Measurements from ENCODE around the gene RPN1.
"Not testable (repeated sequence)": the region's sequence is repeated elsewhere in the genome, so short reads cannot be mapped to it uniquely, and the experiment has no call there.

The RPN1 gene

DNA sequence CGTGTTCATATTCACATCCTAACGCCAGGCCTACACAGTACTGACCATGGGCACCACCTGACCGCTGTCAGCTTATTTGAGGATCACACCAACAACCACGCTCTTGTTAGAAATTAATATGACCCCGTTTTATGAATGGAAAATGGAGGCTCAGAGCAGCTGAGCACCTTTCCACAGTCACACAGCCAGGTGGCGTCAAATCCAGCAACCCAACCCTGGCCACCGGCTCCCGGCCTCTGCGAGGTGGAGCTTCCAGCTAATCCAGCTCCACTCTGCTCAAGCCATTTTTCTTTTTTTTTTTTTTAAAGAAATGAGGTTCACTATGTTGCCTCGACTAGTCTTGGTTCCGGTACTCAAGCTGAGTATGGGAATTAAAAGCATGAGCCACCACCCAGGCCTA, 41.3 kb downstream of the RPN1 start:
- DNase-seq (ENCODE audit: low read depth) = no peak

DNA sequence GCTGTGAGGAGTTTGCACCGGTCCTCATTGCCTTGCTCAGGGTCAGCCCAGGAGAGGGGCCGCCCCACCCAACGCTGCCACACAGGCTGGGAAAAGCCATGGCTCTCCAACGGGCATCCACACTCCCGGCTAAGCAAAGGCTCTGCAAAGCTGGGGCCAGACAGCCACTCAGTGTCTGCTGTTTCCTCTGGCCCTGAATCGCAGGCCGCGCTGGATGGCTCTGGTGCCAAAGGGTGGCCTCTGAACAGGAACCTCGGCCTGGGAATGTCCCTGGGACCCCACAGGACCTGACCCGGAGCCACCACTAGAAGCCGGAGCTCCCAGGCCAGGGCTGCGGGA, 42.9 kb downstream of the RPN1 start:
- DNase-seq (ENCODE audit: low read depth) = no peak

DNA sequence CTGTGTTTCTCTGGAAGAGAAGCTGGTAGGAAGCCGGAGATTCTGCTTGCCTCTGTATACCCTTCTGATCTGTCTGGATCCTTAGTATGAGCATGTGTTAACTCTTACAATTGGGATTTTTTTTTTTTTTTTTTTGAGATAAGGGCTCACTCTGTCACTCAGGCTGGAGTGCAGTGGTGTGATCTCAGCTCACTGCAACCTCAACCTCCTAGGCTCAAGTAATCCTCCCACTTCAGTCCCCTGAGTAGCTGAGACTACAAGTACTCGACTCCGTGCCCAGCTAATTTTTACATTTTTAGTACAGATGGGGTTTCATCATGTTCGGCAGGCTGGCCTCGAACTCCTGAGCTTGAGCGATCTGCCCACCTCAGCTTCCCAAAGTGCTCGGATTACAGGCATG, 44.5 kb downstream of the RPN1 start:
- no peak for DNase-seq (ENCODE audit: low read depth)

DNA sequence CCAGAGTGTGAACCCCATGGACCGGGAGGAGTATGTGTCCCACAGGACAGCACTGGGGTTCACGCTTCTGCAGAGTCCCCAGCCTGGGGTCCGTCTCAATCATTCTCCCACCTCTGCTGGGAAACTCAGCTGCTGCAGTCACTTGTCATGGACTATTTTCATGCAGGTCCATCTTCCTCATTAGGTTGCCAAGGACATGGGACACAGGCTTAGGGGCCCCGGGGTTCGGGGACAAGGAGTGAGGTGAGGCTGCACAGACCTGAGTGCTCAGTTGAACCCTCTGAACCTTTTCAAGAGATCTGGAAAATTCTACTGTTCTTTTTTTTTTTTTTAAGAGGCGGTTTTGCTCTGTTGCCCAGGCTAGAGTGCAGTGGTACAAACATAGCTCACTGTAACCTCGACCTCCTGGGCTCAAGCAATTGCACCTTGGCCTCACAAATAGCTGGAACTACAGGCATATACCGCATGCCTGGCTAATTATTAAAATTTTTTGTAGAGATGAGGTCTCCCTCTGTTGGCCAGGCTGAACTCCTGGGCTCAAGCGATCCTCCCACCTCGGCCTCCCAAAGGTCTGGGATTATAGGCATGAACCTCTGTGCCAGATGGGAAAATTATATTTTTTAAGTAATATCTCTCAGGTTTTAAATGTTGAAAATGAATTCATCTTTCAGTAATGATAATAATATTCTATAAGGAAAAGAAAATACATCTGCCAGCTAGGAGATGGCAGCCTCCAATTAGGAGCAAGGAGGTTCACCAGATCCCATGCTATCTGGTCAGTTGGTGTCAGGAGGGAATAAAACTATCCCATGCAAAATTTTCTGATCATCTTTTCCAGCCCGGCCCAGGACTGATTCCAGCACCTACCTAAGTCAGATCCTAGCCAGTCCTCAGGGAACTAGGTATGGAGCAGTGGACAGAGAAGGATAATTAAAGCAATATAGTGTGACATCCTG, 45.2 kb downstream of the RPN1 start:
- DNase-seq (ENCODE audit: low read depth) = no peak

DNA sequence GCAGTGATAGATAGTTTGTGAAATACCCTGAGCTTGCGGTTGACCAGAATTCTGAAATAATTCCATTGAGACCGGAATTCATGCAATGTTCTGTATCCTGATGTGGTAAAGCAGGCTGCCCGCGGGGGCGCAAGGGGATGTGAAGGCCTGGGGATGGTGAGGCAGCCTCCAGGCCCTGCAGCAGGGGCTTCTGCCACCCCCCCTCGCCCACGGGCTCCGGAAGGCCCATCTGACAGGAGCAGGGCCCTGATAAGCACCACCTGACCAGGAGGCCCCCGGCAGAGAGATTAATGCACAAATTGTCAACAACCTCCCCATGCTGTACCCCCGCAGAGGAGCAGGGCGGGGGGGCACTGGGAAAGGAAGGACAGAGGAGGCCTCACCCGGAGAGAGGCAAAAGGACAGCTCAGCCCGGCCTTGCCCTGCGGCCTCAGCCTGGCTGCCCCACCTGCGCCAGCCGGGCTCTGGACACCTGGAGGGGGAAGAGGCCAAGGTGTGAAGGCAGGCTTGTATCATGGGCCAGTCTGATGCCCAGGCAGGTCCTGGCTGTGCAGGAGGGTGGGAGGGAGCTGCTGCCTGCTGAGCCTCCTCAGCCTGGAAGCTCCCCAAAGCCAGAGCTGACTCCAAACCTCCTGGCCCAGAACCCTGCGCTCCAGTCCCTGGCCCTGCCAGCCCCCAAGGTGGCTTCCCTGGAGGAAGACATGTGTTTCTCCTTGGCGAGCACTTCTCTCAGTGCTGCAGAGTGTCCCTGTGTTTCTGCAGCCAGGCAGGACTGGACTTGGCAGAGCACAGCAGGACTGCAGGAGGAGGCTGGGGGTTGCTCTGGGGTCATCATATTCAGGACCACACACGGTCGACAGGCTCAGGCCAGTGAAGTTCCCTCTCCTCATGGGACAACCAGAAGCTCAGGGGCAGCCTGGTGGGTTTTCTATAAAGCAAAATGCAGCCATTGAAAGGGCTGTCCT, 46.5 kb downstream of the RPN1 start:
- no peak for DNase-seq (ENCODE audit: low read depth)

DNA sequence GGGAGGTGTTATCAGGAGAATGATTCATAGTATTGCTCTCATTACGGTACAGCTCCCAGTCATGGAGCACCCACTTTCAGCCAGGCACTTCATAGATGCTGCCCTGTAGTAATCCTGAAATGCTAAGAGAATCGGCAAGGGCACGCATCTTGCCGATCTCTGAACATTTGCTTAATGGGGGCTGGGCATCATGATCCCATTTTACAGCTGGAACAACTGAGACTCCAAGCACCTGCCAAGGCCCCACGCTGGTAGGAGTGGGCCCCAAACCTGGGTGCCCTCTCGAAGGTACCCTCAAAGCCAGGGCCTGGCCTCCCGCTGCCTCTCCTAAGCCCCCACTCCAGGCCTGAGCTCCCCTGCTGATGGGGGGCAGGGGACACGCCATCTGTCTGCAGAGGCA, 47.3 kb downstream of the RPN1 start:
- DNase-seq (ENCODE audit: low read depth) = no peak

DNA sequence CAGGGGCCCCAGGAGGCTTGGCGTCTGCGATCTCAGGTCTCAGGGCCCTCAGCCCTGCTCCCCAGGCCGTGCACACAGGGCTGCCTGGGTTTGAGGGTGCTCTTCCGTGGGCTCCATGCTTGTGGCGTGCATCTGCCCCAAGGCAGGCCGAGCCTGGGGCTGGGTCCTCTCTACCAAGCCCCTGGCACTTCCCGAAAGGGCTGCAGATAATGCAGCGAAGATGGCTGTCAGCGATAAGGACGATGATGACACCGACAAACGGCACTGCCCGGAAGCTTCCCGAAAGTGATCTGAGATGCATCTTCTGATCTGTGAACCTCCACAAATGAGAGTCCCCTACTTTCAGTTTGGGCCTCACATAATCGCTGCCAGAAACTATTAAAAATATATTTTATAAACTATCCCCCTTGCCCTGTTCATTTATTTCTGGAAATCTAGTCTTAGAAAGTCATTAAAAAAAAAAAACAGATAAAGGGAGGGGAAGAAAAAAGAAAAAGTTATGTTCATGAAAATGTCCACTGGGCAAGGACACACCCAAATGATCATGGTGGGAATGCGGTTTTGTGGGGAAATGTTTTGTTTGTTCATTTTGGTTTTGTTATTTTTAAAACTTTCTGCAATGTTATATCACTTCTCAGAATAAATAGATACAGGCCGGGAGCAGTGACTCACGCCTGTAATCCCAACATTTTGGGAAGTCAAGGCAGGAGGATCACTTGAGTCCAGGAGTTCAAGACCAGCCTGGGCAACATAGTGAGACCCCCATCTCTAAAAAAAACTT, 51.5 kb downstream of the RPN1 start:
- DNase-seq (ENCODE audit: low read depth) = no peak

DNA sequence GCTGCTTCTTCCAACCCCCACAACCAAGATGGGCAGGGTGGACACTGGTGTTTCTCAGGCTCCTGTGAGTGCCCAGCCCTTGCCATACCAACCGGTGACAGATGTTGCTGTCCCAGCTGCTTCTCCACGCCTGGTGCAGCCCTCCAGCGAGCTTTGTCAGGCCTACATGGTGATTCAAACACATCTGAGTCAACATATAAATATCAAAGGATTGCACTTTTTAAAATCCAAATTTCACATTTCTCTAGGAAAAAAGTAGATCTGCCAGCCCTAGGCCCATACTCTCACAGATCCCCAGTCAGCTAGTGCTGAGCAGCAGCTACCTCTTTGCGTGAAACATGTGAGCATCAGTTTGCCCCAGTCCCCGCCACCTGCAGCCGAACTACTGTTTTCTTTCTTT, 52.7 kb downstream of the RPN1 start:
- DNase-seq (ENCODE audit: low read depth) = peak; percentile 60

DNA sequence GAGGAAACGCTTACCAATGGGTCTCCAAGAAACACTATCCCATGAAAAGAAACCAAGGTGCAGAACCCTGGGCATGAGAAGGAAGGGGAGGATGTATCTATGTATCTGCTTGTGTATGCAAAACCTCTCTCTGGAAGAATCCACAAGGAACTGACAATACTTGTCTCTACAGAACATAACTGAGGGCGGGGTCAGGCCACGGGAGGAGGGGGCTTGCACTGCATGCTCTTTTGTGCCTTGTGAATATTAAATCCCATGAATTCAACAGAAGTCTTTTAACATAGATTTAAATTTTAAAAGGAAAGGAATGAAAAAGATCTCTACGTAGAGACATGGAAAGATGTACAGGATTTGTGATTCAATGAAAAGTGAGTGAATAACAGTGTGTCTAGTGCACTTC, 57.8 kb downstream of the RPN1 start:
- DNase-seq (ENCODE audit: low read depth) = no peak

DNA sequence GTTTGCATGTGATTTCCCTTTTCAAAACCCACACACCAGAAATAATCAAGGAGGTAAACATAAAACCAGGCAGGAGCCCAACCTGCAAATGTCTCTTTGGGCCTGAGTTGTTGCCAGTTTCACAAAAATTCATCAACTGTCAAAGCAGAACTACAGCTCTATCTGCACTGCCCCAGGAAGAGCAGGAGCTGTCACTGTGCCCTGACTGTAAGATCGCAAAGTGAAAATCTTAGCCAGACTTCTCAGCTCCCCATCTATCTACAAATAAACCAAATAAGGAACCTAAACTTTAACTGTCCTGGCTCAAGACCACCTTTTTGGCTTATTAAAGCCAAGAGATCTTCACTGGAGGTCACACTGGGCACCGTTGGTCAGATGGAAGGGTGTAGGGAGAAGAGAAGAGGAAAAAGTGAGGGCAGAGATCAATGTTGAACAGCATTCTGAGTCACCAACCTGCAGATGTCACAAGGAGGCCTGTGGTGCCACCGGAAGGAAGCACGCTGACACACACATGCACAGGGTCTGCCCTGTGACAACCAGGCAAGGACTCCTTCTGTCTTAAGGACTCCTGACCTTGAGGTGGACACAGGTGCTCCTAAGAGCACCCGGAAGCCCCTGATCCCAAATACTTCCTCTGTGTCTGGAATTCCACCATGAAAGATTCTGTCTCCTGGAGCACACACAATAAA, 58.7 kb downstream of the RPN1 start:
- no peak for DNase-seq (ENCODE audit: low read depth)

DNA sequence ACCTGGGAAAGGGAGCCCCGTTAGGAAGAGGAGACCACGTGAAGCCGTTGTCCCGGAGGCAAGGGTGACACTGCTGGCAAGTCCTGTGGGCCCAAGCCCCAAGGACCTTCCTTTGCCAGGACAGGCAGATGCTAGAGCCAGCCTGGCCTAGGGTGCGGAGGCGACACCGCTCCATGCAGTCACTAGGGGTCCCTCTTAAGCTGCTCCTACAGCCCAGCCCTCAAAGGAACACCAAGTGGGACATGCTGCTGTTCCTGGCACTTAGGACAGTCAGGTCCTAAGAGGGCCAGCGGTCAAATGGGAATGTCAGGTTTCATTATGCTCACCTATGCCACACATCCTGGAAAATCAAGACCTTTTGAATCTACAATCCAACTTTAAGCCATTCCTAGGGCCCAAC, 59.7 kb downstream of the RPN1 start:
- DNase-seq (ENCODE audit: low read depth) = no peak

DNA sequence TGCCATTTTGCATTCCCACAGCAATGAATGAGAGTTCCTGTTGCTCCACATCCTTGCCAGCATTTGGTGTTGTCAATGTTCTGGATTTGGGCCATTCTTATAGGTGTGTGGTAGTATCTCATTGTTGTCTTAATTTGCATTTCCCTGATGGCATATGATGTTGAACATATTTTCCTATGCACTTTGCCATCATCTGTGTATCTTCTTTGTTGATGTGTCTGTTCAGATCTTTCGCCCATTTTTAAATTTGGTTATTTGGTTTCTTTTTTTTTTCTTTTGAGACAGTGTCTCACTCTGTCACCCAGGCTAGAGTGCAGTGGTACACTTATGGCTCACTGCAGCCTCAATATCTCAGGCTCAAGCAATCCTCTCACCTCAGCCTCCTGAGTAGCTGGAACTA, 60.6 kb downstream of the RPN1 start:
- not testable (repeated sequence) for DNase-seq (ENCODE audit: low read depth)

DNA sequence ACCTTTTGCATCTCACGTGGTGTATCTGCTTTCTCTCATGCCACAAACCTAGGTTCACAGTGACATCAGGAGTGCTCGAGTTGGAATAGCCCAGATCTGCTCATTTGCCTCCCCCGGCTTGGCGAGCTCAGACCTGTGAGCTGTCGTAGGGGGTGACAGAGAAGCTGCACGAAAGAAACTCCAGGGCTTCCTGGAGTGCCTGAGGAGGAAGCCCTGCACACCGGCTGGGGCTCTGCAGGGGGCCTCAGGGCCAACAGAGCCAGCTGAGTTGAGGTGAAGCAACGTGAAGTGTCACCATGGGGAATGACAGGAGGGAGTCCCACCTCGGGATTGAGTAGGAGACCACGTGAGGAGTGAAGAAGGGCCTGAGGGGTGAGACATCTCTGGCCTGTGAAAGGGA, 62.5 kb downstream of the RPN1 start:
- DNase-seq (ENCODE audit: low read depth) = no peak

DNA sequence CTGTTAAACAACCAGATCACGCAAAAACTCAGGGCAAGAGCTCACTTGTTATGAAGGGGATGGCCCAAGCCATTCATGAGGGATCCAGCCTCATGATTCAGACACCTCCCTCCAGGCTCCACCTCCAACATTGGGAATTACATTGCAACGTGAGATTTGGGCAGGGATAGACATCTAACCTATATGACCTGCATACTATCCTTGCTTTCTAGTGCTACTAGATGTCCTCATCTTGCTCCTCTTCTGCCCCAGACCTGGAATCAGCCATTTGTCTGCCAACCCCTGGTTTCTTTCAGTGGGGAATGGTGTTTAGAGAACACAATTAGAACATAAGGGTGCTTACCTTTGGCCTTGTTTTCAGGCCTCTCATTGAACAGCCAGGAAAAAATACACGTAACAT, 63.2 kb downstream of the RPN1 start:
- no peak for DNase-seq (ENCODE audit: low read depth)

DNA sequence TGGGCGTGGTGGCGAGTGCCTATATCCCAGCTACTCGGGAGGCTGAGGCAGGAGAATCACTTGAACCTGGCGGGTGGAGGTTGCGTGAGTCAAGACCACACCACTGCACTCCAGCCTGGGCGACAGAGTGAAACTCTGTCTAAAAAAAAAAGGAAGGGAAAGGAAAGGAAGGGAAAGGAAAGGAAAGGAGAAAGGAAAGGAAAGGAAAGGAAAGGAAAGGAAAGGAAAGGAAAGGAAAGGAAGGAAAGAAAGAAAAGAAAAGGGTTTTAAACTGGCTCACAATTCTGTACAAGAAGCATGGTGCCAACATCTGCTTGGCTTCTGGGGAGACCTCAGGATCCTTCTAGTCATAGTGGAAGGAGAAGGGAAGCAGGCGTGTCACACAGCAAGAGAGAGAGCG, 63.7 kb downstream of the RPN1 start:
- DNase-seq (ENCODE audit: low read depth) = not testable (repeated sequence)

DNA sequence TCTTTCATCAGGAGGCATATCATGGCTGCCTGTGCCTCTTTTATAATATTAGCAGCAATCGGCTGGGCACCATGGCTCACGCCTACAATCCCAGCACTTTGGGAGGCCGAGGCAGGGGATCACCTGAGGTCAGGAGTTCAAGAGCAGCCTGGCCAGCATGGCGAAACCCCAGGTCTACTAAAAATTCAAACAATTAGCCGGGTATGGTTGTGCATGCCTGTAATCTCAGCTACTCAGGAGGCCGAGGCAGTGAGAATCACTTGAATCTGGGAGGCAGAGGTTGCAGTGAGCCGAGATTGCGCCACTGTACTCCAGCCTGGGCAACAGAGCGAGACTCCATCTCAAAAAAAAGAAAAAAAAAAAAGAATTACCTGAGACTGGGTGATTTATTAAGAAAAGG, 64.2 kb downstream of the RPN1 start:
- DNase-seq (ENCODE audit: low read depth) = not testable (repeated sequence)

DNA sequence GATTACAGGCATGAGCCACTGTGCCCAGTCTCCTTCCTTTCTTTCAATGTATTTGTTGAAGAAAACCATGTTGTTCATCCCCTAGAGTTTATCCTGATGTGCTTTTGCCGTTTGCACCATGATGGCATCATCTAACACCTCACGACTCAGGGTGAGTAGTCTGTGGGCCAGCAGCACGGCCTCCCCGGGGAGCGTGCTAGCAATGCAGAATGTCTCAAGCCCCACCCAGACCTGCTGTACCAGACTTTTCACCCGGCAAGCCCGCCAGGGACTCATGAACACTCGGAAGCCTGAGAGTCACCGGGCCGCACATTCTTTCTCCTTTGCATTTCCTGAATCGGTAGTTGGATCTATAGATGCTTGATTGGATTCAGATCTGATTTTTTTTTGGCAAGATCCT, 64.6 kb downstream of the RPN1 start:
- no peak for DNase-seq (ENCODE audit: low read depth)

DNA sequence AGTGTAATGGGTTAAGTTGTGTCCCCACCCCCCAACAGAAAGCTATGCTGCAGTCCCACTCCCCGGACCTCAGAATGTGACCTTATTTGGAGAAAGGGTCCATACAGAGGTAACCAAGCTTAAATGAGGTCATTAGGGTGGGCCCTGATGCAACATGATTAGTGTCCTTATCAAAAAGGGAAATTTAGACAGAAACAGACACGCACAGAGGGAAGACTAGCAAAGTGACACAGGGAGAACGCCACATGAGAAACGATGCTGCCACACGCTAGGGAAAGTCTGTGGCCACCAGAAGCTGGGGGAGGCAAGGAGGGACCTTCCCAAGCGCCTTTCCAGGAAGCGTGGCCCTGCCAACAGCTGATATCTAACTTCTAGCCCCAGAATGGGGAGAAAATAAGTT, 65.4 kb downstream of the RPN1 start:
- DNase-seq (ENCODE audit: low read depth) = no peak

DNA sequence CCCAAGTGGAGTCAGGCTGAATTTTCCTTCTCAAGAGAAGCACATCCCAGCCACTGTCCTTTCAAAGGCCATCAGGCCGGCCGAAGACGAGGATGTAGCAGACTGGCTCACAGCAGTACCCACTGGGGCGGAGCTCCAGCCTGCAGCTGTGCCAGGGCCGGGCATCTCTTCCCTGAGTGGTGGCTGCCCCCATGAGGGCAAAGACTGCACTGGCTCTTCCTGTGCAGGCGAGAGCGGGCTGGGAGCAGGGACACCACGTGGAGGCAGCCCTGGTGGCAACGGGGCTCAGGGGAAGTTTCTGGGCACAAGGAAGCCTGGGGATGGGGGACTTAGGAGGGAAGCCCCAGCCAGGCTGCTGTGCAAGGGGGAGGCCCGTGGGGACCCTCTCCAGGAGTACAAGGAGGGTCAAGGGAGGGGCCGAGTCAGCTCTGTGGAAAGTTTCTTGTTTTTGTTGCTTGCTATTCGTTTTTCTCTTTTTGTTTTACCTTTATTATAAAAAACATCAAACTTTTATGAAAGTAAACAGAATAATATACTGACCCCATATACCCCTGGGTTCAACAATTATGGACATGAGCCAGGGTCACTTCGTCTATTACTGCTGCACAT, 66.1 kb downstream of the RPN1 start:
- peak; percentile 86 for DNase-seq (ENCODE audit: low read depth)

DNA sequence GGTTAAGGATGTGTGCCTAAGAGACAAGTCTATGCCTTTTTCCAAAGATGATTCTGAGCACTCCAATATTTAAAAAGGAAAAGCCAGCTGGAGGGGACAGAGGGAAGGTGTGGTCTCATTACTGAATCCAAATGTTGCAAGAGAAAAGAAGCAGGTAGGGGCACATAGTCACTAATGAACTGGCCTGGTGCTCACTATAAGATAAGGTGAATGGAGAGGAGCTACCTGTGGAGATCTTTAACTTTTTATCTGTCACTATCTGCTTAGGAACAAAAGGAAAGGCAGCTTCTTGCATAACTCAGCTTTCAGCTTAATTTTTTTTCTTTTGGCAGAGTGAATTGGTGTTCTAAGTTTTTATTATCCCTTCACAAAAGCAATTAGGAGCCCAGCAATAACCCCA, 69.1 kb downstream of the RPN1 start:
- no peak for DNase-seq (ENCODE audit: low read depth)

DNA sequence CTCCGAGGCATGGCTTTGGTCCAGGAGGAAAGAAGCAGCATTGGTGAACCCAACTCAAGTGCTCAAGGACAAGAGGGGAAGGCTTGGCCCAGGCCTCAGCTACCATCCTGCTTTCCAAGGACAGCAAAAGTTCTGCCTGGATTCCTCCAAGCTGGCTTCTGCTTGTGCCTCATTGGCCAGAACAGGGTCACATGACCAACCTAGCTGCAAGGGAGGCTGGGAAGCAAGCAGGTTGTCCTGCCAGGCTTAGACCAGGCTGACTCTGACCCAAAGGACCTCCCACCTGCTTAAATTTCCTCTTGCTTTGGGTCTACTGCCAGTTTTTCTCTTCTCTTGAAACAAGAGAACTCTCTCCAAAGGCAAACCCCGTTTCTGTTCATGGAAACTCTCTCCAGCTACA, 70.7 kb downstream of the RPN1 start:
- no peak for DNase-seq (ENCODE audit: low read depth)

Measured in EH (cell line).